ENCODE data around the gene SOX6.

The SOX6 gene

GRCh38 chr11:15988016-15988550, 368.3 kb downstream of the SOX6 start:
- no peak for TF ChIP-seq CTCF (IDR thresholded peaks at IDR 0.05)
- Histone ChIP-seq H3K27ac (no peak overlapping the region), H3K9me3 (no peaks in the 10 kb centered on the region), H3K4me3 (ENCODE audit: low read depth in 1 of 2, low read length in 1 of 2) (no peak overlapping the region), H3K4me1 (ENCODE audit: control insufficient read depth in 1 of 2, insufficient read depth in 1 of 2, low read depth in 1 of 2, low read length in 1 of 2) (no peaks in the 10 kb centered on the region), H3K27me3 (no peaks in the 10 kb centered on the region), H3K36me3 (no peaks in the 10 kb centered on the region)

- Histone ChIP-seq H3K4me3 (ENCODE audit: low read depth in 1 of 2, low read length in 1 of 2) (no peak overlapping the region), H3K27me3 (no peaks in the 10 kb centered on the region), H3K9me3 (no peaks in the 10 kb centered on the region), H3K27ac (no peak overlapping the region), H3K36me3 (no peaks in the 10 kb centered on the region), H3K4me1 (ENCODE audit: control insufficient read depth in 1 of 2, insufficient read depth in 1 of 2, low read depth in 1 of 2, low read length in 1 of 2) (no peaks in the 10 kb centered on the region)
- no peak for TF ChIP-seq CTCF (IDR thresholded peaks at IDR 0.05)
Measured at GRCh38 chr11:15987046-15987445, 369.3 kb downstream of the SOX6 start.

- Histone ChIP-seq H3K27me3 (no peaks in the 10 kb centered on the region), H3K36me3 (no peaks in the 10 kb centered on the region), H3K27ac (no peak overlapping the region), H3K9me3 (no peaks in the 10 kb centered on the region), H3K4me3 (ENCODE audit: low read depth in 1 of 2, low read length in 1 of 2) (no peak overlapping the region), H3K4me1 (ENCODE audit: control insufficient read depth in 1 of 2, insufficient read depth in 1 of 2, low read depth in 1 of 2, low read length in 1 of 2) (no peaks in the 10 kb centered on the region)
- no peak for TF ChIP-seq CTCF (IDR thresholded peaks at IDR 0.05)
Measured at GRCh38 chr11:15985860-15986139, 370.5 kb downstream of the SOX6 start.

DNA sequence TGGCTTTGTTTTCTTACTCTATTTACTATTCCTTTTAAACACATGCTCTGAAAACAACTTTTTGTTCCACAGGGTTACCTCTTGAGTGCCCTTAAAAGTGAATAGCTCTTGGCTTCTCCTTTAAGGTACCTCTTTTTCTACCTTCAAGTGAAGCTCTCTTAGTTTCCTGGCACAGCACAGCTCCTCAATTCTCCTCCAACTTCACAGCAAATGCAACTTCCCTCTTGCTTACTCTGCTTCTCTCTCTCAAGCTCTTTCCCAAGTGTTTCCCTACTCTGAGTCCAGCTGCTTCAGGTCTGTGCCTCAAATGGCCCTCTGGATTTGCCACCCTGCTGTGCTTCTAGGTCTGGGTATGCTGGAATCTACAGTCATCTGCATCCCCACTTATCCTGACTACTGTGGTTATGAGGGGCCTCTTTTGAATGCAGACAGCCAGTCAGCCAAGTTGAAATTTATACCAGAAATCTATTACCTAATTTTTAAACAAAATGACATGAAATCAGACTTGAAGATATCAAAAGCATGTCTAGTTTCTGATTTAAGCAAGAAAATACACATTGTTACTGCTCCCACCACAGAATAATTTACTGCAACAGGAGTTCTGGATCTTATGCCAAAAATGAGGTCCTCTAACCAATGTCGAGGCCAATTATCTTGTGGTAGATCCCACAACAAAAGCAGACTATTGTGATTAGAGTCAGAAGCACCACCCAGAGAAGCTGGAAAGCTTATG, 371.1 kb downstream of the SOX6 start:
- H3K27me3 ChIP-seq: no peaks in the 10 kb centered on the region
- no peak overlapping the region for H3K27ac ChIP-seq
- H3K4me1 ChIP-seq (ENCODE audit: control insufficient read depth in 1 of 2, insufficient read depth in 1 of 2, low read depth in 1 of 2, low read length in 1 of 2): no peaks in the 10 kb centered on the region
- no peak overlapping the region for H3K4me3 ChIP-seq (ENCODE audit: low read depth in 1 of 2, low read length in 1 of 2)
- TF ChIP-seq CTCF (IDR thresholded peaks at IDR 0.05): no peak
- no peaks in the 10 kb centered on the region for H3K9me3 ChIP-seq
- no peaks in the 10 kb centered on the region for H3K36me3 ChIP-seq

- no peak for TF ChIP-seq CTCF (IDR thresholded peaks at IDR 0.05)
- H3K27me3 ChIP-seq: no peaks in the 10 kb centered on the region
- no peak overlapping the region for H3K27ac ChIP-seq
- H3K9me3 ChIP-seq: no peaks in the 10 kb centered on the region
- no peaks in the 10 kb centered on the region for H3K4me1 ChIP-seq (ENCODE audit: control insufficient read depth in 1 of 2, insufficient read depth in 1 of 2, low read depth in 1 of 2, low read length in 1 of 2)
- no peaks in the 10 kb centered on the region for H3K36me3 ChIP-seq
- no peak overlapping the region for H3K4me3 ChIP-seq (ENCODE audit: low read depth in 1 of 2, low read length in 1 of 2)
Measured at GRCh38 chr11:15981292-15981691, 375.1 kb downstream of the SOX6 start.
